ENCODE results near the gene RAD23B. TPM values are rescaled to one million over a fixed set of nuclear protein-coding genes. Genes with fewer than 3 reads are reported as not detected.
"Not testable (repeated sequence)": the region's sequence is repeated elsewhere in the genome, so short reads cannot be mapped to it uniquely, and the experiment has no call there.

RAD23B gene
- total RNA-seq, 2 donors from 2014 or later: 119 to 146 TPM

DNA sequence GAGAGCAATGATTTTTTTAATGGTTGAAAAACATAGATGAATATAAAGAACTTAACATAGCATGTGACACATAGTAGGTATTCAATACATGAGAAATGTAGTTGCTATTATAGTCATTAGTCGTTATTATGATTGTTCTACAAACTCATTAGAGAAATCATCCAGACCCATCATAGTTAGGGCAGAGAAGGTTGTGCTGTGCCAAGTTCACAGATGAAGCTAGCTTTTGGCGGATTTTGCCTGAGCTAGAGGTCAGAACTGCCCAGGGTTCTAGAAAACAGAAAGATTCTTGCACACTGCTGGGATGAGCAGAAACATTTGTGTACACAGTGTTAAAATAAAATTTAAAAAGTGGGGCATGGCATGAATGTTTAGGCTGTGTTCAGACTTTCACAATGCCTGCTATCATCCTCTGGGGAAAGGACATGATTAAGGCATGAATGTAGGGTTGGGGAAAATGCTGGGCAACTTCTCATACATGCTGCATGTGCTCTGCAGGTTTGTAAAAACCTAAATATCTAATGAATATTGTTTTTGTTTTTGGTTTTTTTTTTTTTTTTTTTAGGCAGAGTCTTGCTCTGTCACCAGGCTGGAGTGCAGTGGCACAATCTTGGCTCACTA is 33.3 kb upstream of the RAD23B start:
- no peak for DNase-seq
- H3K9ac ChIP-seq (ENCODE audit: low read depth in 2 of 2, low read length in 2 of 2): no peak overlapping the region
- intact Hi-C loops (cut with DNase I): no loop called here
- H3K36me3 ChIP-seq: no peaks in the 10 kb centered on the region
- H3K27ac ChIP-seq: no peak overlapping the region
- no peak overlapping the region for H3K4me3 ChIP-seq
- TF ChIP-seq, protein P1, sequence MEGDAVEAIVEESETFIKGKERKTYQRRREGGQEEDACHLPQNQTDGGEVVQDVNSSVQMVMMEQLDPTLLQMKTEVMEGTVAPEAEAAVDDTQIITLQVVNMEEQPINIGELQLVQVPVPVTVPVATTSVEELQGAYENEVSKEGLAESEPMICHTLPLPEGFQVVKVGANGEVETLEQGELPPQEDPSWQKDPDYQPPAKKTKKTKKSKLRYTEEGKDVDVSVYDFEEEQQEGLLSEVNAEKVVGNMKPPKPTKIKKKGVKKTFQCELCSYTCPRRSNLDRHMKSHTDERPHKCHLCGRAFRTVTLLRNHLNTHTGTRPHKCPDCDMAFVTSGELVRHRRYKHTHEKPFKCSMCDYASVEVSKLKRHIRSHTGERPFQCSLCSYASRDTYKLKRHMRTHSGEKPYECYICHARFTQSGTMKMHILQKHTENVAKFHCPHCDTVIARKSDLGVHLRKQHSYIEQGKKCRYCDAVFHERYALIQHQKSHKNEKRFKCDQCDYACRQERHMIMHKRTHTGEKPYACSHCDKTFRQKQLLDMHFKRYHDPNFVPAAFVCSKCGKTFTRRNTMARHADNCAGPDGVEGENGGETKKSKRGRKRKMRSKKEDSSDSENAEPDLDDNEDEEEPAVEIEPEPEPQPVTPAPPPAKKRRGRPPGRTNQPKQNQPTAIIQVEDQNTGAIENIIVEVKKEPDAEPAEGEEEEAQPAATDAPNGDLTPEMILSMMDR (IDR thresholded peaks at IDR 0.05): no peak
- H3K4me1 ChIP-seq: no peaks in the 10 kb centered on the region
- H3K9me3 ChIP-seq: no peaks in the 10 kb centered on the region
- no peaks in the 10 kb centered on the region for H3K27me3 ChIP-seq

DNA sequence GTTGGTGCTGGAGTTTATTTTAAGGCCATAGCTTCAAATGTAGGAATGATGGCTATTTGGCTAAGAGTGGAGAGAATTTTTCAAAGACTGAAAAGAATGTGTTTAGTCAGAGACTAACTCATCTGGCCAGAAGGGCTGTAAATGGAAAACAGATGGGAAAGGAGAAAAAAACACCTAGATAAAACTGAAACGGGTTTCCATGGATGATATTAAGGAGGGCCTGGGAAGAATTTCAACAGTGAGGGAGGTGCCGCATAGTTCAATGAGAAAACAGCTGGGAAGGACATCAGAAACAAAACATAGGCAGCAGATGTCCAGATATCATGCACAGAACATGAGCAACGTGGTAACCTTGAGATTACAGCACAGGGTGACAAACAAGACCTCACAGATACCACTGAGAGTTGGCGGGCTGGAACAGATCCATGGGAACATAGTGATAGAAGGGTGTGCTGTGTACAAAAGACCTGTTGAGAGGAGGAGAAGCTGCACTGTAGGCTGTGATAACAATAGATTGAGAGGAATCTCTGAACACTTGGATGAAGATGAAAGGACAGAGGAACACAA is 31.2 kb upstream of the RAD23B start:
- Histone ChIP-seq H3K27me3 (no peaks in the 10 kb centered on the region), H3K9ac (ENCODE audit: low read depth in 2 of 2, low read length in 2 of 2) (no peak overlapping the region), H3K4me1 (no peaks in the 10 kb centered on the region), H3K9me3 (no peaks in the 10 kb centered on the region), H3K4me3 (no peak overlapping the region), H3K27ac (no peak overlapping the region), H3K36me3 (no peaks in the 10 kb centered on the region)
- intact Hi-C loops (cut with DNase I): no loop called here
- TF ChIP-seq, protein P1 (IDR thresholded peaks at IDR 0.05): no peak
- no peak for DNase-seq

DNA sequence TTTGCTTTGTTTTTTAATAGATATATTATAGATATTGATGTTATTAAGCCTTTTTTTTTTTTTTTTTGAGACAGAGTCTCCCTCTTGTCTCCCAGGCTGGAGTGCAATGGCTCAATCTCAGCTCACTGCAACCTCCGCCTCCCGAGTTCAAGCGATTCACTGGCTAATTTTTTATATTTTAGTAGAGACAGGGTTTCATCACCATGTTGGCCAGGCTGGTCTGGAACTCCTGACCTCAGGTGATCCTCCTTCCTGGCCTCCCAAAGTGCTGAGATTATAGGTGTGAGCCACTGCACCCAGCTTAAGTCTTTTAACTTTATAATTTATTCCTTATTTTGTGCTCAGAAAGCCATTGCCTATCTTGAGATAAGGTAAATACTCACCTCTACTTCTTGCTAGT is 24.2 kb upstream of the RAD23B start:
- H3K4me1 ChIP-seq: no peaks in the 10 kb centered on the region
- no peak for DNase-seq
- intact Hi-C loops (cut with DNase I): no loop called here
- H3K9me3 ChIP-seq: no peaks in the 10 kb centered on the region
- H3K27me3 ChIP-seq: no peaks in the 10 kb centered on the region
- TF ChIP-seq, protein P1 (IDR thresholded peaks at IDR 0.05): no peak
- no peak overlapping the region for H3K9ac ChIP-seq (ENCODE audit: low read depth in 2 of 2, low read length in 2 of 2)
- H3K36me3 ChIP-seq: no peaks in the 10 kb centered on the region
- no peak overlapping the region for H3K27ac ChIP-seq
- H3K4me3 ChIP-seq: no peak overlapping the region

DNA sequence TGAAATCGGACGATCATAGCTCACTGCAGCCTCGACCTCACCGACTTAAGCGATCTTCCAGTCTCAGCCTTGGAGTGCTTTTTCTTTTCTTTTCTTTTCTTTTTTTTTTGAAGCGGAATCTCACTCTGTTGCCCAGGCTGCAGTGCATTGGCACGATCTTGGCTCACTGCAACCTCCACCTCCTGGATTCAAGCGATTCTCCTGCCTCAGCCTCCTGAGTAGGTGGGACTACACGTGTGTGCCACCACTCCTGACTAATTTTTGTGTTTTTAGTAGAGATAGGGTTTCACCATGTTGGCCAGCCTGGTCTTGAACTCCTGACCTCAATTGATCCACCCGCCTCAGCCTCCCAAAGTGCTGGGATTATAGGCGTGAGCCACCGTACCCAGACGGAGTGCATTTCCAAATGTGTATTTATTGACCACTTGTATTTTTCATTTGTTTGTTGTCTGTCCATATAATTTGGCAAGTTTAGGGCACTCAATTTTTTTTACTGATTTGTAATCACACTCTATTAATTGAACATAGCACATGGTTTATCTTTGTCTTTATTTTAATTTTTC is 23.2 kb upstream of the RAD23B start:
- H3K9ac ChIP-seq (ENCODE audit: low read depth in 2 of 2, low read length in 2 of 2); H3K27ac ChIP-seq; intact Hi-C loops (cut with DNase I); H3K4me1 ChIP-seq; DNase-seq; H3K9me3 ChIP-seq; H3K27me3 ChIP-seq; H3K4me3 ChIP-seq; H3K36me3 ChIP-seq: not testable (repeated sequence)

DNA sequence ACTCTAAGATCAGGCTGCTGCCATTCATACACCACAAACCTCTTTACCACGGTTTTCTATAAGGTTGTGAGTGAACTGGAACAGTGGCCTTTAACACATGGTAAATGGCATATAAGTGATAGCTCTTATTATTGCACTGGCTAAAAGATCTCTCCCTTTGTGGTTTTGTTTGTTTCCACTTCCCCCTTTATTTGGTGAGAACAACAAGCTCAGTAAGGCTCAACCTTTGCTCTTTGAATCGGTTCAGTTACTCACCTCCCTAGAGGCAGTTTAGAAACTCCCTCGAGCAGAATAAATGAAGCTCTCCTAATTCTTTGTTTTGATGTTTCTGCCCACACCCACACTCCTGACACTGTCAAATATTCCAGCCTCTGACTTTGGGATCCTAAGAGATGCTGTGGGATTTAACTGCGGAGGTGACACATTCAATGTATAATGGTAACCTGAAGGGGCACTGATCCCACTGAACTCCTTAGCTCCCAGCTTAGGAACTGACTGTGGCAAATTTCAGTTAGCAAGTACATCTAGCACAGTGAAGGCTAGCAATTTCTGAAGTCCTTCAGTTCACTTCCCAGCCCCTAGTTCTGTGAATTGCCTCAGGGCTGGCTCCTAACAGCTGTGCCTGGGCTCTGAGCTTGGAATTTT is 22.5 kb upstream of the RAD23B start:
- no peaks in the 10 kb centered on the region for H3K27me3 ChIP-seq
- no peaks in the 10 kb centered on the region for H3K36me3 ChIP-seq
- H3K27ac ChIP-seq: no peak overlapping the region
- no peaks in the 10 kb centered on the region for H3K4me1 ChIP-seq
- H3K9ac ChIP-seq (ENCODE audit: low read depth in 2 of 2, low read length in 2 of 2): no peak overlapping the region
- no peak overlapping the region for H3K4me3 ChIP-seq
- intact Hi-C loops (cut with DNase I): no loop called here
- TF ChIP-seq, protein P1 (IDR thresholded peaks at IDR 0.05): no peak
- DNase-seq: no peak
- no peaks in the 10 kb centered on the region for H3K9me3 ChIP-seq

DNA sequence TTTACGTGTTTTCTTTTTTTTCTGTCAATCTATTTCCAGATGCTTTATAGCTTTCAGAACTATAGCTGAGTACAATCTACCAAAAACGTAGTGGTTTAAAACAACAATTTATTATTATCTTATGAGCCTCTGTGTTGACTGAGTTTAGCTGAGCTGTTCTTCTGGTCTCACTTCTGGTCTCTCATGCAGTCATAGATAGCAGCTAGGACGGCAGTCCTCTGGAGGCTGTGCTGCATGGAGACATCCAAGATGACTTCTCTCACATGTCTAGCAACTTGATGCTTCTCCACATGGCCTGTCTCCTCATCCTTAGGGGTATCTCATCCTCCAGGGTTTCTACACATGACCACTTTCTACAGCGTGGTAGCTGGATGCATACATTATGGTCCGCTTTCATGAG is 22.0 kb upstream of the RAD23B start:
- DNase-seq: no peak
- intact Hi-C loops (cut with DNase I): no loop called here
- TF ChIP-seq, protein P1 (IDR thresholded peaks at IDR 0.05): no peak

More for the DNA sequence above, 22.0 kb upstream of the RAD23B start:
- Histone ChIP-seq H3K27me3 (no peaks in the 10 kb centered on the region), H3K36me3 (no peaks in the 10 kb centered on the region), H3K9ac (ENCODE audit: low read depth in 2 of 2, low read length in 2 of 2) (no peak overlapping the region), H3K27ac (no peak overlapping the region), H3K4me1 (no peaks in the 10 kb centered on the region), H3K9me3 (no peaks in the 10 kb centered on the region), H3K4me3 (no peak overlapping the region)

Data from colonic mucosa (tissue), 4 donors.